GM12864 (cell line): Measurements from ENCODE around the gene TMEM131.
"Not testable (repeated sequence)": the region's sequence is repeated elsewhere in the genome, so short reads cannot be mapped to it uniquely, and the experiment has no call there.

Experiments used
- DNase-seq: peaks from one replicate; pipeline ENCODE4 v3.0.0-alpha.2; 2011; ENCODE audit warnings: low read depth
- H3K4me3 ChIP-seq: 2 replicates; pipeline ENCODE4 v1.5.1; 2011; ENCODE audit warnings: mild to moderate bottlenecking, low read depth, low read length, control low read depth
- TF ChIP-seq, protein P1 (sequence below): IDR thresholded peaks from 2 replicates; pipeline ENCODE4 v1.5.1; 2011; ENCODE audit warnings: low read depth, mild to moderate bottlenecking, moderate library complexity, low read length, control low read depth, inconsistent platforms; ENCODE audit errors: missing control alignments

Gene TMEM131

DNA sequence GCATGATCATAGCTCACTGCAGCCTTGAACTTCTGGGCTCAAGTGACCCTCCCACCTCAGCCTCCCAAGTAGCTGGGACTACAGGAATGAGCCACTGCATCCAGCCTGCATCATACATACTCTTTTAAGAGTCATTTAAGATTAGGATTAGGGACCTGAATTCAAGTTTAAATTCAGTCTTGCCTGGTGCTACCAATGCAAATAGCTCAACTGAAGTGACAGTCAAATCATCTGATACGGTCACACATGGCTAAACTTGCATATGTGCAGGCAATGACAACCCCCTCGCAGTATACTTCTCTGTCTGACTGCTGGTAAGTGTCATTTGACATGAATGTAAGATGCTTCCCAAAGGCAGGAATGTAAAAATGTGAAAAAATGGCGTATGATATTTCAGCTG is 31.8 kb upstream of the TMEM131 start:
- peak; percentile 51 for DNase-seq
- H3K4me3 ChIP-seq = peak overlapping the region; percentile 29; the same call in 1 of the 2 replicates
- TF ChIP-seq, protein P1, sequence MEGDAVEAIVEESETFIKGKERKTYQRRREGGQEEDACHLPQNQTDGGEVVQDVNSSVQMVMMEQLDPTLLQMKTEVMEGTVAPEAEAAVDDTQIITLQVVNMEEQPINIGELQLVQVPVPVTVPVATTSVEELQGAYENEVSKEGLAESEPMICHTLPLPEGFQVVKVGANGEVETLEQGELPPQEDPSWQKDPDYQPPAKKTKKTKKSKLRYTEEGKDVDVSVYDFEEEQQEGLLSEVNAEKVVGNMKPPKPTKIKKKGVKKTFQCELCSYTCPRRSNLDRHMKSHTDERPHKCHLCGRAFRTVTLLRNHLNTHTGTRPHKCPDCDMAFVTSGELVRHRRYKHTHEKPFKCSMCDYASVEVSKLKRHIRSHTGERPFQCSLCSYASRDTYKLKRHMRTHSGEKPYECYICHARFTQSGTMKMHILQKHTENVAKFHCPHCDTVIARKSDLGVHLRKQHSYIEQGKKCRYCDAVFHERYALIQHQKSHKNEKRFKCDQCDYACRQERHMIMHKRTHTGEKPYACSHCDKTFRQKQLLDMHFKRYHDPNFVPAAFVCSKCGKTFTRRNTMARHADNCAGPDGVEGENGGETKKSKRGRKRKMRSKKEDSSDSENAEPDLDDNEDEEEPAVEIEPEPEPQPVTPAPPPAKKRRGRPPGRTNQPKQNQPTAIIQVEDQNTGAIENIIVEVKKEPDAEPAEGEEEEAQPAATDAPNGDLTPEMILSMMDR = no peak

DNA sequence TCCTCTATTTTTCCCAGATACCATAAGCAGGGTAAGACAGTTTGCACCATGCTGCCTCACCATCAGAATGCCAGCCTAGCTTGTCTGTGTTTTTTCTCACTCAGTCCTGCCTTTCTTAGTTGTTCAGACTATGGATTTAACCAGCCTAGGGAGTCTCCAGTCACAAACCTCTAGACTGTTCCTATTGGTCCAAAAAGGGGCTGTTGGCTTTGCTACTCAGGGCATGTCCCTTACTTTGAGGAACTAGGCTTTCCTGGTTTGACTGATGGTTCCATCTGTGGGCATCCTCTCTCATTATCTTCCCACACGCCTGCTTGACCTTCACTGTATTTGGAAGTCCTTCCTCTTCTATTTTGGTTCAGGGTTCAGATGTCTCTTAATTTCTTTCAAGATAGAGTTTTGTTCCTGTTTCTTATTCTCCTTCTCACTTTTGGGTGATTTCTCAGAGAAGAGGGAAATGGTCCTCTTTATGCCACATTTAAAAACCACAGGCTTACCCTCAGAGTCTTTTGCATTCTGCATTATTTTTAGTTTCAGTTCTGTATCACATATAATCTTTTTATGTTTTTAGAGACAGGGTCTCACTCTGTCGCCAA is 31.3 kb upstream of the TMEM131 start:
- peak overlapping the region; percentile 33 for H3K4me3 ChIP-seq
- peak; percentile 90 for DNase-seq
- TF ChIP-seq, protein P1 = no peak

DNA sequence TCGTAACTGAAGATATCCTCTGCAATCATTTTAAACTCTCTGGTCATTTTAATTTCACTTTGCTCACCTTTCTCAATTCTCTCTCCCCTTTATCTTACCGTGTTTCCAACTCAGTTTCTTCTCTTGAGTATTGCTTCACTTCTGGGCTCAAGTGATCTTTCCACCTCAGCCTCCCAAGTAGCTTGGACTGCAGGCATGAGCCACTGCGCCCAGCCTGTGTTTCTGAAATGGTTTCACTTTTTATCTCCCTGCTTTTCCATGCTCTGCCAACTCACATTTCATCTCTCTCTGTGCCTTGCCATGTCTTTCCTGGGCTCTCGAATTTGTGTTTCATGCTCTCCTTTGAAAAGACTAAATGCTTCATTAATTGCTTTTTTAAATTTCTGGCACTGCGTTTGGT is 30.5 kb upstream of the TMEM131 start:
- TF ChIP-seq, protein P1 = no peak
- no peak for DNase-seq
- H3K4me3 ChIP-seq = peak overlapping the region; percentile 33

DNA sequence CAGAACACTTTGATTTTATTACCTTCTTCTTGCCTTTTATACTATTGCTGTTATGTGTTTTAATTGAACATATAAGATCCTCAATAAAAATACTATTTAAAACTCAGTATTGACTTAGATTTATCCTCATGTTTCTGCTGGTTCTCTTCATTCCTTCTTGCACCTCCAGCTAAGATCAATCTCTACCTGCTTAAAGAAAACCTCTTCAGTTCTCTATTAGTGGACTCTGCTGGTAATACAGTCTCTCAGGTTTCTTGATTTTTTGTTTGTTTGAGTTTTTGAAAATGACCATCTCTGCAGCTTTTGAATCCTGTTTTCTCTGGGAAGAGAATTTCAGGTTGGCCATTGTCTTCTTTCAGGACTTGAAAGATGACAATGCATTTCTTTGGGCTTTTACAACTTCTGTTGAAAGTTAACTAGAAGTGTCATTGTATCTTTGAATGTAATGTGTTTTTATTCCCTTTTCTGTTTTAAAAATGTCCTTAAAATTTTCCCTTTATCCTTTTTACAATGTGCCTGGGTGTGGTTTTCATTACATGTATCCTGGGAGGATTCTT is 29.8 kb upstream of the TMEM131 start:
- H3K4me3 ChIP-seq = no peak overlapping the region
- TF ChIP-seq, protein P1 = peak; percentile 50
- no peak for DNase-seq

DNA sequence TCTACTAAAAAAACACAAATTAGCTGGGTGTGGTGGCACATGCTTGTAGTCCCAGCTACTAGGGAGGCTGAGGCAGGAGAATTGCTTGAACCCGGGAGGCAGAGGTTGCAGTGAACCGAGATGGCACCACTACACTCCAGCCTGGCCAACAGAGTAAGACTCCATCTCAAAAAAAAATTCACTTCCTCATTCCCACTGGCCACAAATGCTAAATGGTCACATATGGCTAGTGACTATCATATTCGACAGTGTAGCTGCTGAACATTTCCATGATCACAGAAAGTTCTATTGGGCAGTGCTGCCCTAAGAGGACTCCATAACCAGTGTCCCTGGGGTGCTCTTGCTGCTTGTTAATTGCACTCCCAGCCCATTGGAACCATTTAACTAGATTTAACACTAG is 26.3 kb upstream of the TMEM131 start:
- not testable (repeated sequence) for DNase-seq, H3K4me3 ChIP-seq

DNA sequence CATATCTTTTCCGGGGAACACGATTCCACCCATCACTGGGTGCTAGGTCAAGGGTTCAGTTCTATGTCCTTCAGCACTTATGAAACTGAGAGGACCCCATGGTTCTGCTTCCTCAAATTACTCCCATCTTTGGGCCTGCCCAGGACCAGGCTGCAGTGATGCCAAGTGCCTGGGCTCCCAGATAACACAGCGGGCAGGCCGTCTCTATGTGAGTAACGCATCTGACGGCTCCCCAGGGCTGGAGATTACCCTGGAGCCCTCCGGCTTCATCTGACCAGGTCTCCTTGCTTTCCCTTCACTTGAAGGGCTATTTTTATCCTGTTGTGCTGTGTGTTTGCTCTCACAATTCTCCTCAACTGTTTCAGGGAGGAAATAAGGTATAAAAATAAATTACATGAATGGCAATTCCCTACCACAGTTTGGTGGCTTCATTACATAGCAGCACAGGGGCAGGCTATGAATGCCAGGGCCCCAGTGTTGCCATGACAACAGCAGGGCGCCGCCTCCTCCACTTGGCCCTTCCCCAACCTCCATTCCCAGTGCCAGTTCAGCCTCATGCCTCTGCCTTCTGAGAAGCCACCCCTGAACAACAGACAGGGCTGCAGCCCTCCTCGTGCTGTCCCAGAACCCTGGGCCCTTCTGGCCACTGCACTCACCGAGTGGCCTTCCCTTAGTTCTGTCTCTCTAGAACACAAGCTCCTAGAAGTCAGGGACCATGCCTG is 25.4 kb upstream of the TMEM131 start:
- H3K4me3 ChIP-seq = no peak overlapping the region
- TF ChIP-seq, protein P1 = no peak
- DNase-seq = no peak

DNA sequence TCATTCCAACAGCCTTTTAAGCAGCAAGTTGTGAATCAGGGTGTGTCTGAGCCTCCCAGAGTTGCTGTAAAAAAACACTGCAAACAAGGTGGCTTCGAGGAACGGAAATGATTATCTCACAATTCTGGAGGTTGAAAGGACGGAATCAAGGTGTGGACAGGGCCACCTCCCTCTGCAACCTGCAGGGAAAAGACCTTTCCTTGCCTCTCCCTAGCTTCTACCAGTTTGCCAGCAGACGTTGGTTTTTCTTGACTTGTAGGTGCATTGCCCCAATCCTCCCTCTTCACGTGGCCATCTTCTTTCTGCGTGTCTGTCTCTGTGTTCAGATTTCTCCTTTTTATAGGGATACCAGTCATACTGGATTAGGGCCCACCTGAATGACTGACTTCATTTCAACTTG is 24.8 kb upstream of the TMEM131 start:
- TF ChIP-seq, protein P1 = no peak
- no peak for DNase-seq
- H3K4me3 ChIP-seq = no peak overlapping the region
